Measurements from ENCODE around the gene ALG2.
"Not testable (repeated sequence)": the region's sequence is repeated elsewhere in the genome, so short reads cannot be mapped to it uniquely, and the experiment has no call there.

Gene ALG2

GRCh38 chr9:99211746-99212145, 10.0 kb downstream of the ALG2 start:
- Histone ChIP-seq H3K27ac (ENCODE audit: low read length) (no peak overlapping the region), H3K36me3 (ENCODE audit: control insufficient read depth, low read depth, low read length) (peaks cover under 1% of the 10 kb centered on the region), H3K9me3 (ENCODE audit: control insufficient read depth, low read depth, low read length) (no peaks in the 10 kb centered on the region), H3K9ac (ENCODE audit: low read length) (no peak overlapping the region), H3K27me3 (ENCODE audit: control insufficient read depth, insufficient read depth, low read length) (no peaks in the 10 kb centered on the region), H3K4me3 (ENCODE audit: low read length) (no peak overlapping the region), H3K4me1 (ENCODE audit: control insufficient read depth, low read depth, low read length) (no peaks in the 10 kb centered on the region)

- H3K27me3 ChIP-seq (ENCODE audit: control insufficient read depth, insufficient read depth, low read length) = no peaks in the 10 kb centered on the region
- no peak overlapping the region for H3K4me3 ChIP-seq (ENCODE audit: low read length)
- H3K36me3 ChIP-seq (ENCODE audit: control insufficient read depth, low read depth, low read length) = no peaks in the 10 kb centered on the region
- no peaks in the 10 kb centered on the region for H3K9me3 ChIP-seq (ENCODE audit: control insufficient read depth, low read depth, low read length)
- H3K9ac ChIP-seq (ENCODE audit: low read length) = no peak overlapping the region
- H3K27ac ChIP-seq (ENCODE audit: low read length) = no peak overlapping the region
- H3K4me1 ChIP-seq (ENCODE audit: control insufficient read depth, low read depth, low read length) = no peaks in the 10 kb centered on the region
These were observed 11.2 kb downstream of the ALG2 start for GRCh38 chr9:99210572-99210971.

GRCh38 chr9:99201603-99202002, 20.1 kb downstream of the ALG2 start:
- Histone ChIP-seq H3K4me3 (ENCODE audit: low read length) (no peak overlapping the region), H3K9ac (ENCODE audit: low read length) (no peak overlapping the region)

GRCh38 chr9:99199938-99200539, 21.7 kb downstream of the ALG2 start:
- H3K27me3 ChIP-seq (ENCODE audit: control insufficient read depth, insufficient read depth, low read length) = no peaks in the 10 kb centered on the region
- H3K4me3 ChIP-seq (ENCODE audit: low read length) = no peak overlapping the region
- H3K27ac ChIP-seq (ENCODE audit: low read length) = no peak overlapping the region
- H3K9ac ChIP-seq (ENCODE audit: low read length) = no peak overlapping the region
- H3K9me3 ChIP-seq (ENCODE audit: control insufficient read depth, low read depth, low read length) = no peaks in the 10 kb centered on the region
- H3K4me1 ChIP-seq (ENCODE audit: control insufficient read depth, low read depth, low read length) = no peaks in the 10 kb centered on the region
- no peaks in the 10 kb centered on the region for H3K36me3 ChIP-seq (ENCODE audit: control insufficient read depth, low read depth, low read length)

More at GRCh38 chr9:99201603-99202002, 20.1 kb downstream of the ALG2 start:
- no peaks in the 10 kb centered on the region for H3K27me3 ChIP-seq (ENCODE audit: control insufficient read depth, insufficient read depth, low read length)
- H3K4me1 ChIP-seq (ENCODE audit: control insufficient read depth, low read depth, low read length) = no peaks in the 10 kb centered on the region
- no peak overlapping the region for H3K27ac ChIP-seq (ENCODE audit: low read length)
- H3K36me3 ChIP-seq (ENCODE audit: control insufficient read depth, low read depth, low read length) = no peaks in the 10 kb centered on the region
- no peaks in the 10 kb centered on the region for H3K9me3 ChIP-seq (ENCODE audit: control insufficient read depth, low read depth, low read length)

GRCh38 chr9:99197987-99198386, 23.8 kb downstream of the ALG2 start:
- H3K36me3 ChIP-seq (ENCODE audit: control insufficient read depth, low read depth, low read length) = no peaks in the 10 kb centered on the region

GRCh38 chr9:99197124-99197630, 24.6 kb downstream of the ALG2 start:
- Histone ChIP-seq H3K27me3 (ENCODE audit: control insufficient read depth, insufficient read depth, low read length) (no peaks in the 10 kb centered on the region), H3K9me3 (ENCODE audit: control insufficient read depth, low read depth, low read length) (no peaks in the 10 kb centered on the region), H3K27ac (ENCODE audit: low read length) (no peak overlapping the region), H3K36me3 (ENCODE audit: control insufficient read depth, low read depth, low read length) (no peaks in the 10 kb centered on the region), H3K4me1 (ENCODE audit: control insufficient read depth, low read depth, low read length) (no peaks in the 10 kb centered on the region), H3K9ac (ENCODE audit: low read length) (no peak overlapping the region), H3K4me3 (ENCODE audit: low read length) (no peak overlapping the region)

More at GRCh38 chr9:99197987-99198386, 23.8 kb downstream of the ALG2 start:
- Histone ChIP-seq H3K4me1 (ENCODE audit: control insufficient read depth, low read depth, low read length) (no peaks in the 10 kb centered on the region), H3K9ac (ENCODE audit: low read length) (no peak overlapping the region), H3K27me3 (ENCODE audit: control insufficient read depth, insufficient read depth, low read length) (no peaks in the 10 kb centered on the region), H3K9me3 (ENCODE audit: control insufficient read depth, low read depth, low read length) (no peaks in the 10 kb centered on the region), H3K27ac (ENCODE audit: low read length) (no peak overlapping the region), H3K4me3 (ENCODE audit: low read length) (no peak overlapping the region)

- not testable (repeated sequence) for H3K4me1 ChIP-seq (ENCODE audit: control insufficient read depth, low read depth, low read length); H3K4me3 ChIP-seq (ENCODE audit: low read length); H3K27me3 ChIP-seq (ENCODE audit: control insufficient read depth, insufficient read depth, low read length); H3K9me3 ChIP-seq (ENCODE audit: control insufficient read depth, low read depth, low read length); H3K36me3 ChIP-seq (ENCODE audit: control insufficient read depth, low read depth, low read length); H3K9ac ChIP-seq (ENCODE audit: low read length); H3K27ac ChIP-seq (ENCODE audit: low read length)
These were observed 25.3 kb downstream of the ALG2 start for GRCh38 chr9:99196484-99196883.

- no peak overlapping the region for H3K4me3 ChIP-seq (ENCODE audit: low read length)
- H3K36me3 ChIP-seq (ENCODE audit: control insufficient read depth, low read depth, low read length) = no peaks in the 10 kb centered on the region
- H3K4me1 ChIP-seq (ENCODE audit: control insufficient read depth, low read depth, low read length) = no peaks in the 10 kb centered on the region
- no peak overlapping the region for H3K9ac ChIP-seq (ENCODE audit: low read length)
- H3K9me3 ChIP-seq (ENCODE audit: control insufficient read depth, low read depth, low read length) = no peaks in the 10 kb centered on the region
- no peak overlapping the region for H3K27ac ChIP-seq (ENCODE audit: low read length)
- H3K27me3 ChIP-seq (ENCODE audit: control insufficient read depth, insufficient read depth, low read length) = no peaks in the 10 kb centered on the region
These were observed 28.3 kb downstream of the ALG2 start for GRCh38 chr9:99193466-99193821.

- no peaks in the 10 kb centered on the region for H3K36me3 ChIP-seq (ENCODE audit: control insufficient read depth, low read depth, low read length)
- no peaks in the 10 kb centered on the region for H3K4me1 ChIP-seq (ENCODE audit: control insufficient read depth, low read depth, low read length)
- no peak overlapping the region for H3K9ac ChIP-seq (ENCODE audit: low read length)
- no peak overlapping the region for H3K4me3 ChIP-seq (ENCODE audit: low read length)
- H3K9me3 ChIP-seq (ENCODE audit: control insufficient read depth, low read depth, low read length) = no peaks in the 10 kb centered on the region
- H3K27ac ChIP-seq (ENCODE audit: low read length) = no peak overlapping the region
- no peaks in the 10 kb centered on the region for H3K27me3 ChIP-seq (ENCODE audit: control insufficient read depth, insufficient read depth, low read length)
These were observed 28.8 kb downstream of the ALG2 start for GRCh38 chr9:99192786-99193465.

GRCh38 chr9:99190597-99191283, 31.0 kb downstream of the ALG2 start:
- Histone ChIP-seq H3K36me3 (ENCODE audit: control insufficient read depth, low read depth, low read length) (no peaks in the 10 kb centered on the region), H3K9ac (ENCODE audit: low read length) (no peak overlapping the region), H3K27me3 (ENCODE audit: control insufficient read depth, insufficient read depth, low read length) (no peaks in the 10 kb centered on the region), H3K27ac (ENCODE audit: low read length) (no peak overlapping the region), H3K9me3 (ENCODE audit: control insufficient read depth, low read depth, low read length) (no peaks in the 10 kb centered on the region), H3K4me3 (ENCODE audit: low read length) (no peak overlapping the region), H3K4me1 (ENCODE audit: control insufficient read depth, low read depth, low read length) (peaks cover 3% of the 10 kb centered on the region)

GRCh38 chr9:99189887-99190596, 31.7 kb downstream of the ALG2 start:
- H3K9ac ChIP-seq (ENCODE audit: low read length) = no peak overlapping the region
- no peaks in the 10 kb centered on the region for H3K9me3 ChIP-seq (ENCODE audit: control insufficient read depth, low read depth, low read length)
- H3K27me3 ChIP-seq (ENCODE audit: control insufficient read depth, insufficient read depth, low read length) = no peaks in the 10 kb centered on the region
- H3K4me1 ChIP-seq (ENCODE audit: control insufficient read depth, low read depth, low read length) = peaks cover 3% of the 10 kb centered on the region
- H3K27ac ChIP-seq (ENCODE audit: low read length) = no peak overlapping the region
- H3K36me3 ChIP-seq (ENCODE audit: control insufficient read depth, low read depth, low read length) = no peaks in the 10 kb centered on the region
- H3K4me3 ChIP-seq (ENCODE audit: low read length) = no peak overlapping the region
